B cell (primary cell): ENCODE results near the gene CSMD2. TPM values are rescaled to one million over a fixed set of nuclear protein-coding genes. Genes with fewer than 3 reads are reported as not detected.

Source experiments
- ATAC-seq: fragments of 200-7000 bp; cut with Tn5 transposase; one replicate; pipeline ENCODE4 v1.10.0; 2021; ENCODE audit warnings: low read depth, mild to moderate bottlenecking, moderate number of reproducible peaks, moderate library complexity
- CTCF ChIA-PET: fragments of 350-600 bp; sonication (Branson Sonifier 250); formaldehyde crosslinking; loops from one replicate; lab custom pipeline; 2021; ENCODE audit warnings: antibody characterized with exemption, inconsistent platforms; lab: Charles Lee
- POLR2A ChIA-PET: fragments of 350-600 bp; sonication (Branson Sonifier 250); formaldehyde crosslinking; loops from one replicate; lab custom pipeline; 2021; ENCODE audit warnings: antibody characterized with exemption; lab: Charles Lee
- DNase-seq: peaks from one replicate; pipeline ENCODE4 v3.0.0; 2013
- H2AFZ ChIP-seq: 2 replicates; pipeline ENCODE4 v1.6.1; 2012; ENCODE audit warnings: mild to moderate bottlenecking, low read depth, low read length; ENCODE audit not compliant: insufficient read depth, poor library complexity, severe bottlenecking
- H3K27ac ChIP-seq, 2 donors: 1 replicate in 1 of 2; 2 replicates in 1 of 2; pipeline ENCODE4 v1.5.1; 2012 to 2013; ENCODE audit warnings: low read length in 2 of 2, mild to moderate bottlenecking in 2 of 2, moderate library complexity in 1 of 2
- H3K27me3 ChIP-seq, 4 experiments: fragments of 200-600 bp in 1 of 4; sonication (generic) in 1 of 4; replicated peaks in 1 of 4; 1 replicate in 2 of 4; 2 replicates in 2 of 4; pipeline versions ENCODE4 v1.6.1 to v1.7.0; 2013 to 2016; ENCODE audit warnings: low read length in 3 of 4, mild to moderate bottlenecking in 2 of 4, mixed read lengths in 1 of 4, moderate library complexity in 1 of 4; ENCODE audit not compliant: insufficient read depth in 4 of 4, control insufficient read depth in 3 of 4; ENCODE audit errors: control extremely low read depth in 1 of 4
- H3K36me3 ChIP-seq, 2 experiments: replicated peaks in 1 of 2; 1 replicate in 1 of 2; 2 replicates in 1 of 2; pipeline versions ENCODE4 v1.6.1 to v1.7.1; 2013; ENCODE audit warnings: low read length in 1 of 2; ENCODE audit not compliant: insufficient read depth in 2 of 2, control insufficient read depth in 1 of 2; ENCODE audit errors: control extremely low read depth in 1 of 2, extremely low read depth in 1 of 2
- H3K4me1 ChIP-seq, 2 donors: fragments of 200-600 bp in 1 of 2; sonication (generic) in 1 of 2; 1 replicate in 1 of 2; 2 replicates in 1 of 2; pipeline versions ENCODE4 v1.5.1 to v1.6.1; 2013 to 2017; ENCODE audit warnings: low read length in 2 of 2; ENCODE audit not compliant: control insufficient read depth in 2 of 2, insufficient read depth in 2 of 2
- H3K4me2 ChIP-seq: replicated peaks from 2 replicates; pipeline ENCODE3; 2012; ENCODE audit warnings: mild to moderate bottlenecking, low read depth, low read length; ENCODE audit not compliant: poor library complexity, severe bottlenecking
- H3K4me3 ChIP-seq, 5 experiments: fragments of 200-600 bp in 1 of 5; sonication (generic) in 1 of 5; 1 replicate in 3 of 5; 2 replicates in 2 of 5; pipeline versions ENCODE4 v1.5.1 to v1.7.0; 2011 to 2016; ENCODE audit warnings: low read length in 4 of 5, mild to moderate bottlenecking in 4 of 5, low read depth in 2 of 5, control low read depth in 1 of 5, moderate library complexity in 1 of 5; ENCODE audit not compliant: insufficient read depth in 1 of 5; ENCODE audit errors: control extremely low read depth in 1 of 5, extremely low read depth in 1 of 5
- H3K79me2 ChIP-seq: fragments of 200-600 bp; sonication (generic); one replicate; pipeline ENCODE4 v1.6.0; 2016; ENCODE audit warnings: low read length; ENCODE audit not compliant: control insufficient read depth, insufficient read depth
- H3K9ac ChIP-seq: fragments of 200-600 bp; sonication (generic); 2 replicates; pipeline ENCODE4 v1.6.1; 2017; ENCODE audit warnings: mild to moderate bottlenecking, low read length, moderate library complexity
- H3K9me3 ChIP-seq, 3 donors: one replicate each; pipeline versions ENCODE4 v1.6.1 to v1.7.1; 2013; ENCODE audit warnings: low read length in 2 of 3; ENCODE audit not compliant: control insufficient read depth in 2 of 3, insufficient read depth in 1 of 3; ENCODE audit errors: control extremely low read depth in 1 of 3
- H4K20me1 ChIP-seq: 2 replicates; pipeline ENCODE4 v1.6.0; 2012; ENCODE audit warnings: mild to moderate bottlenecking, low read length; ENCODE audit not compliant: insufficient read depth, control insufficient read depth, poor library complexity, severe bottlenecking
- H3K27ac Mint-ChIP-seq: one replicate; pipeline ENCODE4 v1.8.0; 2021; ENCODE audit warnings: mixed read lengths
- H3K27me3 Mint-ChIP-seq: one replicate; pipeline ENCODE4 v1.8.0; 2021; ENCODE audit warnings: mixed read lengths
- H3K4me1 Mint-ChIP-seq: one replicate; pipeline ENCODE4 v1.8.0; 2021; ENCODE audit warnings: mixed read lengths
- H3K4me3 Mint-ChIP-seq: one replicate; pipeline ENCODE4 v1.8.0; 2021; ENCODE audit warnings: mixed read lengths
- H3K9me3 Mint-ChIP-seq: one replicate; pipeline ENCODE4 v1.8.0; 2022; ENCODE audit warnings: mixed read lengths; ENCODE audit not compliant: insufficient read depth
- CTCF ChIP-seq: fragments of 200-600 bp; IDR thresholded peaks from one replicate; pipeline ENCODE4 v1.8.0; 2022; ENCODE audit warnings: antibody characterized with exemption, mild to moderate bottlenecking
- EZH2 ChIP-seq: IDR thresholded peaks from 2 replicates; pipeline ENCODE4 v1.6.1; 2012; ENCODE audit warnings: borderline replicate concordance, low read depth, mild to moderate bottlenecking, moderate library complexity, low read length; ENCODE audit not compliant: insufficient read depth, poor library complexity, severe bottlenecking
- WGBS: methylation state at CpG from one replicate; pipeline ENCODE4 v1.1.5; 2013; ENCODE audit warnings: missing lambda C conversion rate; ENCODE audit not compliant: insufficient coverage; 5-methylcytosine and 5-hydroxymethylcytosine counted together
- intact Hi-C: fragments of 100-400 bp; cut with micrococcal nuclease; formaldehyde crosslinking; loops from one replicate; pipeline ENCODE4 v1.10.0; 2022
- polyA plus RNA-seq: library from polyadenylated mRNA; depleted of rRNA; stranded (reverse); fragments of >200 nt; gene quantifications from 2 replicates; pipeline ENCODE4 v1.2.3, GENCODE V29; 2012
- total RNA-seq, 2 donors: library from RNA; stranded (reverse); fragments of 120-200 nt in 1 of 2; gene quantifications; 1 replicate in 1 of 2; 2 replicates in 1 of 2; pipeline versions ENCODE4 v1.2.3 to v1.2.4, GENCODE V29; 2013 to 2022

CSMD2 gene
- total and polyA plus RNA-seq, 2 donors (not counting 1 experiment from before 2014, with no cell fraction given): not detected

- intact Hi-C loops: no loop called here
- no peak overlapping the region for H3K4me3 ChIP-seq
- H4K20me1 ChIP-seq: no peaks in the 10 kb centered on the region
- peaks cover 0 to 10% of the 10 kb centered on the region in 2 donors for H3K4me1 ChIP-seq
- no peak overlapping the region for H3K9ac ChIP-seq
- H3K4me1 Mint-ChIP-seq: peaks cover 11% of the 10 kb centered on the region
- no peaks in the 10 kb centered on the region for H3K9me3 ChIP-seq
- peaks cover 6% of the 10 kb centered on the region for H3K27me3 Mint-ChIP-seq
- 75% methylated on average over 1 of the region's 3 CpGs for WGBS
- no peak overlapping the region for H3K4me3 Mint-ChIP-seq
- H2AFZ ChIP-seq: no peak overlapping the region
- no peak overlapping the region for H3K27ac ChIP-seq
- H3K4me2 ChIP-seq: no peak overlapping the region
- H3K79me2 ChIP-seq: no peaks in the 10 kb centered on the region
- ChIA-PET POLR2A (no interaction called here), CTCF (no interaction called here)
- no peak overlapping the region for H3K27ac Mint-ChIP-seq
- DNase-seq (no peak), ATAC-seq (no peak)
- H3K9me3 Mint-ChIP-seq: no peaks in the 10 kb centered on the region
- H3K27me3 ChIP-seq: no peaks in the 10 kb centered on the region
- no peaks in the 10 kb centered on the region for H3K36me3 ChIP-seq
- TF ChIP-seq EZH2 (no peak), CTCF (no peak)
Measured at GRCh38 chr1:33898406-33898805, 266.6 kb downstream of the CSMD2 start.

DNA sequence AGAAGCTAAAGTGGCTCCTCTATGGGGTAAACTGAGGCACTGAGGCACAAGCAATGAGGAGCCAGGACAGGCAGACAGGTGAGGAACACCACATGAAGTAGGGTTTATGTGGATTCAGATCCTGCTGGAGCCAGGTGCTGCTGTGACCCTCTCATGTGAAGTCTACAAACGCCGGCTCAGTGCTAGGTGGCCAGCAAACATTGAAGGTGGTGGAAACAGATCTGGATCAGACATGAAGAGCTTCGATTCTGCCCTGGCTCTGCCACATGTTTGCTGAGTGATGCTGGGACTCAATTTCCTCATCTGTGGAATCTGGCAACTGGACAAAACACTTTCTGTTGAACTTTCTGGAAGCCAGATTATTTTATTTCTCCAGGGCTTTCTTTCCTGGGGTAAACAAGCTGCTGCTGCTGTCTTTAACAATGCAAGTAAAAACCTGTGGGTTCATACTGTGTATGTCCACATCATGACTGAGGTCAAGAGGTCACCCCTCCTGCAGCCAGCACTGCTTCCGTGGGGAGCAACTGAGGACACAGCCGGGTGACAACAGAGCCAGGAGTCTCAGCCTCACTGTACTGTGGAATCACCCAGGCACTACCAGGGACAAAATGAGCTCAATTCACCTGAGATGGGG is 267.8 kb downstream of the CSMD2 start:
- no peak overlapping the region for H3K27ac ChIP-seq
- no peak for DNase-seq
- peaks cover under 1% of the 10 kb centered on the region for H3K4me1 Mint-ChIP-seq
- no peak overlapping the region for H3K4me2 ChIP-seq
- no peak overlapping the region for H3K9ac ChIP-seq
- H3K27ac Mint-ChIP-seq: no peak overlapping the region
- H3K9me3 ChIP-seq: no peaks in the 10 kb centered on the region
- no peaks in the 10 kb centered on the region for H3K36me3 ChIP-seq
- peaks cover 6% of the 10 kb centered on the region for H3K27me3 Mint-ChIP-seq
- H3K9me3 Mint-ChIP-seq: no peaks in the 10 kb centered on the region
- 90% methylated on average over 5 of the region's 5 CpGs for WGBS
- ChIA-PET POLR2A (no interaction called here), CTCF (no interaction called here)
- H3K4me3 Mint-ChIP-seq: no peak overlapping the region
- intact Hi-C loops: no loop called here
- no peaks in the 10 kb centered on the region for H3K79me2 ChIP-seq
- no peak overlapping the region for H3K4me3 ChIP-seq
- H3K4me1 ChIP-seq: no peaks in the 10 kb centered on the region
- no peaks in the 10 kb centered on the region for H4K20me1 ChIP-seq
- no peaks in the 10 kb centered on the region for H3K27me3 ChIP-seq
- ATAC-seq: no peak
- TF ChIP-seq CTCF (no peak), EZH2 (no peak)
- H2AFZ ChIP-seq: no peak overlapping the region
